ENCODE data around the gene RBP4. TPM values are rescaled to one million over a fixed set of nuclear protein-coding genes. Genes with fewer than 3 reads are reported as not detected.

Gene RBP4
- total and polyA plus RNA-seq, 10 of the 15 experiments (the other 5 are each of a cell fraction or from before 2014, with no cell fraction given), result 1.2 TPM; not detected in 9

DNA sequence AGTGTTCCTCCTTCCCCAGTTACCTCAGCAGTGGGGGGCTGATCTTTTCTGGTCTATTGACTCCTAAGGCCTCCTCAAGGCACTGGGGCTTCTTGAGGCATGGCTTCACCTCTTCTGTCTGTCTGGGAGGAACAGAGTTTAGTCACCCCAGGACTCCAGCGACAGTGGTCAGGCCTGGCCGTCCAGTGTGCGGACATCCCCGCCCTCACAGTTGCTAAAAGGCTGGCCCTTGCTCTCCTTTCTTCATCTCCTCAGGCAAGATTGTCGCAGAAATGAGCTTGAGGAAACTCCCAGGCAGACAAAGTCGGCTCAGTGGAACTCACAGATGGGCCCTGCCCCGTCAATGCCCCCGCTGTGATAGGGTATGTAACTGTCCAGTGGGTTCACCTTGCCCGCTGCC lies 41.5 kb downstream of the RBP4 start:
- no peaks in the 10 kb centered on the region for H3K27me3 ChIP-seq (replicated peaks in 1 of 2; ENCODE audit: control insufficient read depth in 2 of 2, insufficient read depth in 2 of 2, low read length in 1 of 2)
- ATAC-seq, result no peak
- H3K9ac ChIP-seq (ENCODE audit: control insufficient read depth, insufficient read depth, low read length), result no peak overlapping the region
- TF ChIP-seq CBX5 (IDR thresholded peaks at IDR 0.05; ENCODE audit: low read depth) (no peak), MTA3 (IDR thresholded peaks at IDR 0.05; ENCODE audit: borderline replicate concordance, low read length) (no peak), SIX5 (IDR thresholded peaks at IDR 0.05; ENCODE audit: low read depth, low read length, severe bottlenecking) (no peak), NR2C2 (IDR thresholded peaks at IDR 0.05; ENCODE audit: borderline replicate concordance, control insufficient read depth, insufficient read length, low read depth) (no peak), SMC3 (IDR thresholded peaks at IDR 0.05; ENCODE audit: borderline replicate concordance, low read length) (no peak), NFYB (IDR thresholded peaks at IDR 0.05; ENCODE audit: insufficient read depth, low read depth, low read length) (no peak), MYC (IDR thresholded peaks at IDR 0.05; ENCODE audit: insufficient read depth, insufficient read length, insufficient replicate concordance, low read length, severe bottlenecking) (no peak), RBBP5 (conservative IDR thresholded peaks at IDR 0.05) (no peak), CREB1 (IDR thresholded peaks at IDR 0.05; ENCODE audit: low read depth) (no peak)
- TF ChIP-seq, protein P1, sequence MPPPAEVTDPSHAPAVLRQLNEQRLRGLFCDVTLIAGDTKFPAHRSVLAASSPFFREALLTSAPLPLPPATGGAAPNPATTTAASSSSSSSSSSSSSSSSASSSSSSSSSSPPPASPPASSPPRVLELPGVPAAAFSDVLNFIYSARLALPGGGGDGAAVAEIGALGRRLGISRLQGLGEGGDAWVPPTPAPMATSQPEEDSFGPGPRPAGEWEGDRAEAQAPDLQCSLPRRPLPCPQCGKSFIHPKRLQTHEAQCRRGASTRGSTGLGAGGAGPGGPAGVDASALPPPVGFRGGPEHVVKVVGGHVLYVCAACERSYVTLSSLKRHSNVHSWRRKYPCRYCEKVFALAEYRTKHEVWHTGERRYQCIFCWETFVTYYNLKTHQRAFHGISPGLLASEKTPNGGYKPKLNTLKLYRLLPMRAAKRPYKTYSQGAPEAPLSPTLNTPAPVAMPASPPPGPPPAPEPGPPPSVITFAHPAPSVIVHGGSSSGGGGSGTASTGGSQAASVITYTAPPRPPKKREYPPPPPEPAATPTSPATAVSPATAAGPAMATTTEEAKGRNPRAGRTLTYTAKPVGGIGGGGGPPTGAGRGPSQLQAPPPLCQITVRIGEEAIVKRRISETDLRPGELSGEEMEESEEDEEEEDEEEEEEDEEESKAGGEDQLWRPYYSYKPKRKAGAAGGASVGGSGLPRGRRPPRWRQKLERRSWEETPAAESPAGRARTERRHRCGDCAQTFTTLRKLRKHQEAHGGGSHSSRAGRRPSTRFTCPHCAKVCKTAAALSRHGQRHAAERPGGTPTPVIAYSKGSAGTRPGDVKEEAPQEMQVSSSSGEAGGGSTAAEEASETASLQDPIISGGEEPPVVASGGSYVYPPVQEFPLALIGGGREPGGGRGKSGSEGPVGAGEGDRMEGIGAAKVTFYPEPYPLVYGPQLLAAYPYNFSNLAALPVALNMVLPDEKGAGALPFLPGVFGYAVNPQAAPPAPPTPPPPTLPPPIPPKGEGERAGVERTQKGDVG (CRISPR knock-in tag; IDR thresholded peaks at IDR 0.05), result no peak
- TF ChIP-seq, protein P2, sequence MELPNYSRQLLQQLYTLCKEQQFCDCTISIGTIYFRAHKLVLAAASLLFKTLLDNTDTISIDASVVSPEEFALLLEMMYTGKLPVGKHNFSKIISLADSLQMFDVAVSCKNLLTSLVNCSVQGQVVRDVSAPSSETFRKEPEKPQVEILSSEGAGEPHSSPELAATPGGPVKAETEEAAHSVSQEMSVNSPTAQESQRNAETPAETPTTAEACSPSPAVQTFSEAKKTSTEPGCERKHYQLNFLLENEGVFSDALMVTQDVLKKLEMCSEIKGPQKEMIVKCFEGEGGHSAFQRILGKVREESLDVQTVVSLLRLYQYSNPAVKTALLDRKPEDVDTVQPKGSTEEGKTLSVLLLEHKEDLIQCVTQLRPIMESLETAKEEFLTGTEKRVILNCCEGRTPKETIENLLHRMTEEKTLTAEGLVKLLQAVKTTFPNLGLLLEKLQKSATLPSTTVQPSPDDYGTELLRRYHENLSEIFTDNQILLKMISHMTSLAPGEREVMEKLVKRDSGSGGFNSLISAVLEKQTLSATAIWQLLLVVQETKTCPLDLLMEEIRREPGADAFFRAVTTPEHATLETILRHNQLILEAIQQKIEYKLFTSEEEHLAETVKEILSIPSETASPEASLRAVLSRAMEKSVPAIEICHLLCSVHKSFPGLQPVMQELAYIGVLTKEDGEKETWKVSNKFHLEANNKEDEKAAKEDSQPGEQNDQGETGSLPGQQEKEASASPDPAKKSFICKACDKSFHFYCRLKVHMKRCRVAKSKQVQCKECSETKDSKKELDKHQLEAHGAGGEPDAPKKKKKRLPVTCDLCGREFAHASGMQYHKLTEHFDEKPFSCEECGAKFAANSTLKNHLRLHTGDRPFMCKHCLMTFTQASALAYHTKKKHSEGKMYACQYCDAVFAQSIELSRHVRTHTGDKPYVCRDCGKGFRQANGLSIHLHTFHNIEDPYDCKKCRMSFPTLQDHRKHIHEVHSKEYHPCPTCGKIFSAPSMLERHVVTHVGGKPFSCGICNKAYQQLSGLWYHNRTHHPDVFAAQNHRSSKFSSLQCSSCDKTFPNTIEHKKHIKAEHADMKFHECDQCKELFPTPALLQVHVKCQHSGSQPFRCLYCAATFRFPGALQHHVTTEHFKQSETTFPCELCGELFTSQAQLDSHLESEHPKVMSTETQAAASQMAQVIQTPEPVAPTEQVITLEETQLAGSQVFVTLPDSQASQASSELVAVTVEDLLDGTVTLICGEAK (IDR thresholded peaks at IDR 0.05; ENCODE audit: borderline replicate concordance), result no peak
- TF ChIP-seq, protein P3, sequence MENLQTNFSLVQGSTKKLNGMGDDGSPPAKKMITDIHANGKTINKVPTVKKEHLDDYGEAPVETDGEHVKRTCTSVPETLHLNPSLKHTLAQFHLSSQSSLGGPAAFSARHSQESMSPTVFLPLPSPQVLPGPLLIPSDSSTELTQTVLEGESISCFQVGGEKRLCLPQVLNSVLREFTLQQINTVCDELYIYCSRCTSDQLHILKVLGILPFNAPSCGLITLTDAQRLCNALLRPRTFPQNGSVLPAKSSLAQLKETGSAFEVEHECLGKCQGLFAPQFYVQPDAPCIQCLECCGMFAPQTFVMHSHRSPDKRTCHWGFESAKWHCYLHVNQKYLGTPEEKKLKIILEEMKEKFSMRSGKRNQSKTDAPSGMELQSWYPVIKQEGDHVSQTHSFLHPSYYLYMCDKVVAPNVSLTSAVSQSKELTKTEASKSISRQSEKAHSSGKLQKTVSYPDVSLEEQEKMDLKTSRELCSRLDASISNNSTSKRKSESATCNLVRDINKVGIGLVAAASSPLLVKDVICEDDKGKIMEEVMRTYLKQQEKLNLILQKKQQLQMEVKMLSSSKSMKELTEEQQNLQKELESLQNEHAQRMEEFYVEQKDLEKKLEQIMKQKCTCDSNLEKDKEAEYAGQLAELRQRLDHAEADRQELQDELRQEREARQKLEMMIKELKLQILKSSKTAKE (IDR thresholded peaks at IDR 0.05; ENCODE audit: low read depth, poor library complexity, severe bottlenecking), result no peak
- WGBS (ENCODE audit: insufficient coverage, insufficient replicate concordance, low lambda C conversion rate, missing lambda C conversion rate), result 37% methylated on average over 9 of the region's 9 CpGs
- no peak overlapping the region for H3K27ac ChIP-seq (ENCODE audit: control insufficient read depth, insufficient read depth)
- in situ Hi-C loops (cut with MboI), result loop anchor here (10.0 kb wide), 1 partner anchor 255 kb away; no protein-coding TSS in a partner anchor
- no peaks in the 10 kb centered on the region for H4K20me1 ChIP-seq (ENCODE audit: control insufficient read depth, insufficient read depth)
- intact Hi-C loops (cut with micrococcal nuclease; ENCODE audit: unreplicated experiment), result no loop called here
- ChIA-PET CTCF (interaction anchor here (0.7 kb wide), 1 partner anchor 176 kb away, joined by 3 read pairs; no protein-coding TSS in a partner anchor), SMC1A (ENCODE audit: uncharacterized antibody, unreplicated experiment) (no interaction called here), POLR2A (no interaction called here), RAD21 (ENCODE audit: unreplicated experiment) (no interaction called here)
- no peak overlapping the region for H3K4me2 ChIP-seq (ENCODE audit: control insufficient read depth, insufficient read depth)
- H3K4me1 ChIP-seq (ENCODE audit: control insufficient read depth, insufficient read depth, low read length), result no peaks in the 10 kb centered on the region
- H3K79me2 ChIP-seq (ENCODE audit: control insufficient read depth, insufficient read depth, low read length), result no peaks in the 10 kb centered on the region
- no peak overlapping the region for H2AFZ ChIP-seq (ENCODE audit: control insufficient read depth, low read depth, low read length)
- no peak for FAIRE-seq
- BruUV-seq (replicated peaks), result no TSS peak
- H3K4me3 ChIP-seq, result no peak overlapping the region
- no peak for DNase-seq (ENCODE audit: low read depth, low spot score)
- H3K9me3 ChIP-seq (replicated peaks; ENCODE audit: control insufficient read depth, insufficient read depth, low read length), result no peaks in the 10 kb centered on the region
- H3K36me3 ChIP-seq (ENCODE audit: control insufficient read depth in 2 of 2, insufficient read depth in 2 of 2, low read length in 1 of 2), result no peaks in the 10 kb centered on the region
